Epidermal melanocyte (primary cell): ENCODE data around the gene SCN2A.
"Not testable (repeated sequence)": the region's sequence is repeated elsewhere in the genome, so short reads cannot be mapped to it uniquely, and the experiment has no call there.

Experiments used
- DNase-seq: peaks from one replicate; pipeline ENCODE4 v3.0.0; 2011; ENCODE audit warnings: low spot score; ENCODE audit not compliant: insufficient read length

Gene SCN2A

GRCh38 chr2:165312999-165313398 is 73.8 kb downstream of the SCN2A start:
- DNase-seq, result no peak

- DNase-seq, result no peak
These were observed 74.3 kb downstream of the SCN2A start for GRCh38 chr2:165313509-165313908.

DNA sequence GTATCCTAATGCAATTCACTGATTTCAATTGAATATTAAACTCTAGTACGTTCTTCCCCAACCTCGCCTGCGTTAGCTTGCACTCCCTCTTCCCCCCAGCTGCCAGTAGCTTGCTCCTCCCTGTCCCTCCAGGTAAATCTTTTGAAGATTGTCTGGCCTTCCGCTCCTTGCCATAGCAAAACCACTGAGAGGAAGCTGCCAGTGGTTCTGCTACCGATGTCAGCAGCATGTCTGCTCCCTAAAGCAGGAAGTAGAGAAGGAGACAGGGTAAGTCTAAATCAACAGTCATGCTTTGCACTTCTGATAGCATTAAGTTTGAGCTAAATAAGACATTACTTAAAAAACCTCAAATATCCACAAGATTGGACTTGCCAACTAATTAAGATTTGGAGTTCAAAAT is 89.1 kb downstream of the SCN2A start:
- no peak for DNase-seq

GRCh38 chr2:165344276-165344675 is 105.1 kb downstream of the SCN2A start:
- not testable (repeated sequence) for DNase-seq

- DNase-seq, result no peak
These were observed 109.2 kb downstream of the SCN2A start for GRCh38 chr2:165348441-165348840.

DNA sequence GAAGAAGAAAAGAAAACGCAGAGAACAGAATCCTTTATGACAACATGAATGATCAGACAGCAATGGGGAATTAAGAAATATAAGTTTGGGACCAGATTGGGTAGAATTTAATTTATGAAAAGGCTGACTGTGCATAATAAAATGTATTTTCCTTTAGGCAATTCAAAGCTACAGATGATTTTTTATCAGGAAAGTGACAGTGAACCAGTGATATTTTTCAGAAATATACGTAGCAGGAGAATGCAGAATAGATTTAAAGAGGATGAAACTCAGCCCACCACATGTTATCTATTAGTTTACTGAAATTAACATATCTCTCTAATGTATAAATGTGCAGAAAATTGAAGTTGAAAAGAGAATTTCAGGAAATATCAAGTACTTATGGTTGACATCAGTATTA is 110.0 kb downstream of the SCN2A start:
- no peak for DNase-seq

DNA sequence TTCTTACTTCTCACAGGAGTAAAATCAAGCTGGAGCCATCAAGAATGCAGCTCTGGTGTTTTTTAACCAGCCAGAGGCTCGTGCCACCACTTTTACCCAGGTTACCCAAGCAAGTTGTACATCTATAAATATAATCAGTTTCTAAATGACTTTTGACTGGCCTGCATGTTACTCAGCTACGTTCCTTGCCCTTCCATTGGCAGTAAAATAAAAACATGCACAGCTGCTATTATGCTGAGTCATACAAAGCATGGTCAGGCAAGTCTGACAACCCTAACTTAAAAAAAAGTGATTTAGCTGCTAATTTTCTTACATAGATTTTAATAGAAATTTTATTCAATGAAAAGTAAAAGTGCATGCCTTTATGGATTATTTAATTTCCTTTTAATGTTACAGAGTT is 118.5 kb downstream of the SCN2A start:
- DNase-seq, result no peak

- DNase-seq, result no peak
These were observed 122.3 kb downstream of the SCN2A start for GRCh38 chr2:165361514-165361913.

GRCh38 chr2:165369131-165369897 is 130.1 kb downstream of the SCN2A start:
- DNase-seq, result no peak

DNA sequence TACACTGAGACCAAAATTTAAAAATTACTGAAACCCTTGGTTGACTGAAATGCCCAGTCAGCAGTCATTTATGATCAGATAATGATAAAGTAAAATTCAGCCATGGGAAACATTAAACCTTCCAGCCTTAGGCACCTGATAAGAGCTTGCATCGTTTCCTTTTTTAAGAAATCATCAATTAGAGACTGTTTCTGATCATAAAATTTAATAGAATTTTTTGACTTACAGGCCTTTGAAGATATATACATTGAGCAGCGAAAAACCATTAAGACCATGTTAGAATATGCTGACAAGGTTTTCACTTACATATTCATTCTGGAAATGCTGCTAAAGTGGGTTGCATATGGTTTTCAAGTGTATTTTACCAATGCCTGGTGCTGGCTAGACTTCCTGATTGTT is 130.7 kb downstream of the SCN2A start:
- DNase-seq, result no peak

DNA sequence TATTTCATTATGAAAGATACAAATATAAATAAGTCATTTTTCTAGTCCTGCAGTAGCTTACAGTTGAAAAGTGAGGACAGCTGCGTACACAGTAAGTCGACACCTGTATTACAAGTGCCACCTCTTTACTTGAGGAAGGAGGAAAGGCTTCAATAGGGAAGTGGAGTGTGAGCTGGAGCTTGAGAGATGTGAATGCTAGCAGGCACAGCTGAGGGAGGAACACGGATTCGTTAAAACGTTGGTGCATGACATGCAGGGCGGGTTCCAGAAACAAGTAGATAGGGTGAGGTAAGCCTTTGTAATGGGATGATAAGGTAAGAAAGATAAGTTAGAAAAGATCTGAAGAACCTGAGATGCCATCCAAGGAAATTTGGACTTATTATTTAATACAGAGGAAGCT is 132.1 kb downstream of the SCN2A start:
- no peak for DNase-seq

- DNase-seq, result no peak
These were observed 134.2 kb downstream of the SCN2A start for GRCh38 chr2:165373278-165374010.

DNA sequence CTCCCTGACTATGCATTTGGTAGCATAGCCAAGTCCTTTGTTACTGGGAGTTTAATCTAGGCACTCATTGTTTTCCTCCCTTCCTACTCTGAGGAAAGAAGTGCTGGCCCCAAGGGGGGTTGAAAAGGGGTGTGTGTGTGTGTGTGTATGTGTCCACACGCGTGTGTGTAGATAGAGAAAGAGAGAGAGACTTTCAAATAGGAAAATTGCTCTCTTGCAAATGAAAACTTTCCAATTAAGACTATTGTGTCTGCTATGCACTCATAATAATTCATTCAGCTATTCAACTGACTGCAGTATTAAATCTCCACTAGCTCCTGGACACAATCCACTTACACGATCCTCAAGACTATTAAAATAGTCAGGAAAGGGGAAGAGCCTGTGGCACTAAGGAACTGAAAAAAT is 137.4 kb downstream of the SCN2A start:
- DNase-seq, result no peak

DNA sequence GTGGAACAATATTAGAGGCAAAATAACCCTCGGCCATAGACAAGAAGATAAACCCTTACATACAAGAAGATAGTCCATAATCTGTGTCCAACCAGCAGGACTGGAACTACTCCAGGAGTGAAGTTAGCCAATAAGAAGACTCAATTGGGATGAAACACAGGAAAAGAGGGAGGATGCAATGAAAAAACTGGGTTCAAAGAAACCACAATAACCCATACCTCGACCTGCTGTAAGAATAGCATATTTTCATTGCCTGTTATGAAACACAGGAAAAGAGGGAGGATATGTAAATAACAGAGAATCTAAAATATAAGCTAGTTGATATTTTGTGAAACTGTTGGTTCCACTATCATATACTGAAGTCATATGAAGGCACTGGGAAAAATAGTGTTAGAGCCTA is 143.1 kb downstream of the SCN2A start:
- no peak for DNase-seq

GRCh38 chr2:165390875-165391274 is 151.7 kb downstream of the SCN2A start:
- DNase-seq, result no peak

GRCh38 chr2:165391791-165392190 is 152.6 kb downstream of the SCN2A start:
- DNase-seq, result no peak

DNA sequence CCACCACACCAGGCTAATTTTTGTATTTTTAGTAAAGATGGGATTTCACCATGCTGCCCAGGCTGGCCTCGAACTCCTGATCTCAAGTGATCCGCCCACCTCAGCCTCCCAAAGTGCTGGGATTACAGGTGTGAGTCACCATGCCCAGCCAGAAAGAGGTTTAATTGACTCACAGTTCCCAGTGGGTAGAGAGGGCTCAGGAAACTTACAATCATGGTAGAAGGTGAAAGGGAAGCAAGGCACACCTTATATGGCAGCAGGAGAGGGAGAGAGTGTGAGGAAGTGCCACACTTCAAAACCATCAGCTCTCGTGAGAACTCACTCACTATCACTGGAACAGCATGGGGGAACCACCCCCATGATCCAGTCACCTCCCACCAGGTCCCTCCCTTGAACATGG is 159.4 kb downstream of the SCN2A start:
- not testable (repeated sequence) for DNase-seq

DNA sequence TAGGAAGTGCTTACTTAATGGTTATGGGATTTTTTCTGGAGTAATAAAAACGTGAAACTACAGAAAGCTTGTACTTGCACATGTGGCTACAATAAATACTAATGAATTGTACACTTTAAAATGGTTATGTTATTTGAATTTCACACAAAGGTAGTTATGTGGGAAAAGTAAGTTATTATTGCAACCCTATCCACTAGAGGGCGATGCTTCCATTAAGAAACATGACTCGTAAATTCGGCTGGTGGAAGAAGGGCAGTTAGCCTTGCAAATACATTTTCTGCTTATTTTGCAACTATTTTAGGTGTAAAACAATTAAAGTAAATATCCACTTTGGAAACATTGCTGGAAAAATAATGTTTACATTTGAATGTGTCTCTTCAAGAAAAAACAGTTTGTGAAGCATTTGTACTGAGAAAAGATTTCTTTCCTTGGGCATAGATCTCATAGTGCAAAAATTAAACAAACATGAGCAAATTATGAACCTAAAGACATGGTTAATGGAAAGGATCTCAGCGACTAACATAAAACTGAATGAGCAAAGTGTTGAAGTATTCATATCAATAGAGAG is 162.2 kb downstream of the SCN2A start:
- DNase-seq, result no peak

DNA sequence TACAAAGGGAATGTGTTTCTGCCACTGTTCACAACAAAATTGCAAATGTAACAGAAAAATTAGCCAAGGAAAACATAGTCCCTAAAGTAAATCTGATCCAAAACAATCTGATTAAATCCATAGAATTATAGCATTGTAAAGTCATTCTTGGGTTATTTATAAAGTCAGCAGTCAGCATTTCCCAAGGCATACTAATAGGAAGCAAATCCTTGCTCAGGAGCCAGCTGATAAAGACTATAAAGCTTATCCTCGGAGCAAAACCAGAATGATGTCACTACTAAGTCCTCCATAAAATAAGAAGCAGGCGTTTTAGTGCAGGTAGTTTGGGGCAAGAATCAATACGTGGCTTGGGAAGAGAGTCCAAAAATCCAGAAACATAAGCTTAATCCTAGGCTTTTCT is 162.9 kb downstream of the SCN2A start:
- no peak for DNase-seq

DNA sequence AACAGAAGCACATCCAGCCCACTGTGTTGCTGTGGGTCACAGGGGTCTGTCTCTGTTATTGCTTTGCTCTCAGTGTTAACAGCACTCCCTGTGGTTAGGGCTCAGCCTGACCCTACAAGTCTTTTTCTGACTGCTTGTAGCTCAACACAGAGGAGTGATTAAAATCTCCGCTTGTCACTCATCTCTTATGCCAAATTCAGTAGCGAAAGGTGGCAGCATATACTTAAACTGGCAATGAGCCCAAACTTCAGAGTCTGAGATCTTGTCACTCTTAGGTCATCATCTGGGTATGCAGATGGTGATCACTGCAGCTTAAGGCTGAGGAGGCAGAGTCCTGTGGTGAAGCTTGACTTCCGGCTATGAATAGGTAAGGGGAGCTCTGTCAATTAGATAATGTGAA is 167.0 kb downstream of the SCN2A start:
- DNase-seq, result no peak

DNA sequence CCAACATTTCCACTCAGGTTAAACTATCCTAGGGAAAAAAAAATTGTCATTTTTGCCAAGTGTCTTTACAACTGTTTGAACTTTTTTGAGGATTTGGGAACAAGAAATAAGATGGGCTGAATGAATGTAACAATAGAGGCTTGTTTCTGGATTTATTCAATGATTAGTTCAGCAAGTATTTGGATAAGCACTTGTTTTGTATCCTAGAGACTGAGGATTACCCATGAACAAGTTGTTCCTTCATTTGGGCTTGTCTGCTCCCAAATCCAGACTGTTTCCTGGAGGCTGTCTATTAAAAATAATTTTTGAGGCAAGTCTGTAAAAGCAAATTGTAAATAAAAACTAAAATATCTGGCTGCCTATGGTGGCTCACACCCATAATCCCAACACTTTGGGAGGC is 168.3 kb downstream of the SCN2A start:
- DNase-seq, result no peak

GRCh38 chr2:165408186-165408585 is 169.0 kb downstream of the SCN2A start:
- DNase-seq, result no peak

- DNase-seq, result no peak
These were observed 171.1 kb downstream of the SCN2A start for GRCh38 chr2:165410276-165410675.
